Measurements from ENCODE around the gene IP6K3. TPM values are rescaled to one million over a fixed set of nuclear protein-coding genes. Genes with fewer than 3 reads are reported as not detected.
A peak's percentile ranks its signal among the peaks of the same experiment; 100 is the strongest.

Gene IP6K3
- total and polyA plus RNA-seq, 3 experiments from 2014 or later: not detected

DNA sequence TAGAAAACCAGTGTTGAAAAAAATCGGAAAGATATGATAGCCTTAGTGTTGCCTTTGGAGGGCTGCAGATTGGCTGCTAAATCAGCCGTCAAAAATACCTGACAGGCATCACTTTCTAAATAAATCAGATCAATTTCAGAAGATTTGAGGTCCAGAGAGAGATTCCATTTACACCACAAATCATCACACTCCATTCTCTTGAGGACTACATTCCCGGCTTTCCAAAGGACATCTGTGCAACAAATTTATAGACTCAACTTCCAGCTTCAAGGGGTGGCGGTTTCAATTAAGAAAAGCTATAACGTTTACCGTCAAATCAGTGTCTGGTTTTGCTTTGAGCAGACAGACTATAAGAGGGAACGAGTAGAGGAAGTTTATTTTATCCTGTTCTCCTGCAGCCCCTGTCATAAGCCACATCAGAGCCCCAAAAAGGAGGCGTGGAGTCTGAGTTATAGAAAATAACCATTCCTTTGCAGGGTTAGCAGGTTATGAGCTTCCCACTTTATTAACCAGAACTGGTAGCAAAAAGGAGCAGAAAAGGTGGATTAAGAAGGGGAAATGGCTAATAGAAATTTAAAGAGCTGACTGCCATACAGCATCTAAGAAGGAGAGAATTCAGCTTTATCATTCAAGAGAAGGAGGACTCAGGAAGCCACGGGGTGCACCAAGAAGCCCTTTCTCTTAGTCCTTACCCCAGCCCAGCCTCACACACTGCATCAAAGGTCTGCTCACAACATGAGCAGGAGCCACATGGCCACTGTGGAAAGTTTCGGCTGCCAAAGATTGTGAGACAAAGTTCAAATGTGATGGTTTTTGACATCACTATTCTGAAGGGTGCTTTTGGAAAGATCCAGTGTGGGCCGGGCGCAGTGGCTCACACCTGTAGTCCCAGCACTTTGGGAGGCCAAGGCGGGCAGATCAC, 22.3 kb downstream of the IP6K3 start:
- peak in 1 of 5 donors; percentile 18 for DNase-seq
- no peak overlapping the region for H3K4me3 Mint-ChIP-seq

DNA sequence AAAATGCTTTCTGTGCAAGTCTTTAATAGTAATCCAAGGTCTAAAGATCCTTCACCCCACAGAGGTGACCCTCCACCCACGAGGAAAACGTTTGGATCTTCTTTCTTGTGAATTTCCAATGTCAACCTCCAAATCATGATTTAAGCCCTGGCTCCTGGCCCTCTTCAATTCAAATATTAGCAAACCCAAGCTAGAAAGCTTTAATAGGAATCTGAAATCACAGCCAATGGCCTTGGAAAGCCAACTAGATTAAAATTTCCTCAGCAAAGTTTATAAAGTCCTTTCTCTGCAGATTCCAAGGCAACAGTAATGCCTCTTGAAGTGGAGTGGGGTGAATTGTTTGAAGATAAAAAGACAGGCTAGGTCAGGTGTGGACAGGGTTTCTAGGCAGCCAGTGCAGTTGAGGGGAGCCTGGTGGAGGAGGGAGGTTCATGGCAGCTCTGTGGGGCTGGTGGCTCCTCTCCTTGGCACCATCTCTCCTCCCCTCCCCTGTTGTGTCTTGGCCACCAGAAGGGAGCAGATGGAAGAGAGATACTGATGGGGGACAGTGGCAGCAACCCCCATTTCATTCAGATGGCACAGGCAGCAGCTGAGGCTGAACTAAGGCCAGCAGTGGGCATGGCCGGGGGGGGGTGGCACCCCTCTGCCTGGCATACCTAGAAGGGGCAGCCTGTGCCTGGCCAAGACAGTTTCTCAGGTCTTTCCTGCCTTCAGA, 23.2 kb downstream of the IP6K3 start:
- no peaks in the 10 kb centered on the region for H3K27me3 ChIP-seq (ENCODE audit: insufficient read depth, low read length, poor library complexity, severe bottlenecking)
- ChIA-PET POLR2A (no interaction called here), CTCF (interaction anchor here (1.4 kb wide), 1 partner anchor 23 kb away, joined by 3 read pairs; no protein-coding TSS in a partner anchor)
- peaks cover 14% of the 10 kb centered on the region for H3K4me1 ChIP-seq (ENCODE audit: insufficient read depth, low read length)
- no peaks in the 10 kb centered on the region for H3K36me3 ChIP-seq (ENCODE audit: insufficient read depth, low read length)
- peak overlapping the region; percentile 20 for H3K4me3 ChIP-seq (ENCODE audit: low read length)
- Mint-ChIP-seq H3K27me3 (peaks cover 17 to 51% of the 10 kb centered on the region in 2 donors), H3K27ac (no peak overlapping the region), H3K4me3 (no peak overlapping the region), H3K9me3 (no peaks in the 10 kb centered on the region), H3K36me3 (no peaks in the 10 kb centered on the region), H3K4me1 (peaks cover 5 to 8% (median 7%) of the 10 kb centered on the region in 3 donors)
- H3K27ac ChIP-seq (ENCODE audit: low read depth, low read length): no peak overlapping the region
- no peak for DNase-seq
- no peaks in the 10 kb centered on the region for H3K9me3 ChIP-seq (ENCODE audit: low read length)

More for the DNA sequence above, 22.3 kb downstream of the IP6K3 start:
- H3K36me3 ChIP-seq (ENCODE audit: insufficient read depth, low read length): no peaks in the 10 kb centered on the region
- H3K9me3 ChIP-seq (ENCODE audit: low read length): no peaks in the 10 kb centered on the region
- H3K9me3 Mint-ChIP-seq: no peaks in the 10 kb centered on the region
- H3K27me3 Mint-ChIP-seq: peaks cover 17 to 51% of the 10 kb centered on the region in 2 donors
- no peak overlapping the region for H3K27ac ChIP-seq (ENCODE audit: low read depth, low read length)
- no peak overlapping the region for H3K27ac Mint-ChIP-seq
- ChIA-PET POLR2A (no interaction called here), CTCF (interaction anchor here (1.4 kb wide), 1 partner anchor 22 kb away, joined by 3 read pairs; no protein-coding TSS in a partner anchor)
- H3K27me3 ChIP-seq (ENCODE audit: insufficient read depth, low read length, poor library complexity, severe bottlenecking): no peaks in the 10 kb centered on the region
- H3K36me3 Mint-ChIP-seq: no peaks in the 10 kb centered on the region
- H3K4me3 ChIP-seq (ENCODE audit: low read length): peak overlapping the region; percentile 20
- peaks cover 14% of the 10 kb centered on the region for H3K4me1 ChIP-seq (ENCODE audit: insufficient read depth, low read length)
- H3K4me1 Mint-ChIP-seq: peaks cover 5 to 8% (median 7%) of the 10 kb centered on the region in 3 donors

- ChIA-PET CTCF (no interaction called here), POLR2A (interaction anchor here (0.5 kb wide), 1 partner anchor 207 kb away, joined by 3 read pairs; no protein-coding TSS in a partner anchor)
- H3K9me3 Mint-ChIP-seq: no peaks in the 10 kb centered on the region
- H3K36me3 Mint-ChIP-seq: no peaks in the 10 kb centered on the region
- no peak overlapping the region for H3K4me3 ChIP-seq (ENCODE audit: low read length)
- H3K27ac Mint-ChIP-seq: no peak overlapping the region
- no peaks in the 10 kb centered on the region for H3K36me3 ChIP-seq (ENCODE audit: insufficient read depth, low read length)
- peaks cover 14% of the 10 kb centered on the region for H3K4me1 ChIP-seq (ENCODE audit: insufficient read depth, low read length)
- no peak overlapping the region for H3K27ac ChIP-seq (ENCODE audit: low read depth, low read length)
- DNase-seq: no peak
- no peaks in the 10 kb centered on the region for H3K27me3 ChIP-seq (ENCODE audit: insufficient read depth, low read length, poor library complexity, severe bottlenecking)
- peaks cover 5 to 8% (median 7%) of the 10 kb centered on the region in 3 donors for H3K4me1 Mint-ChIP-seq
- no peak overlapping the region for H3K4me3 Mint-ChIP-seq
- H3K9me3 ChIP-seq (ENCODE audit: low read length): no peaks in the 10 kb centered on the region
- peaks cover 15 to 48% of the 10 kb centered on the region in 2 donors for H3K27me3 Mint-ChIP-seq
Measured at GRCh38 chr6:33722103-33722623, 24.5 kb downstream of the IP6K3 start.

DNA sequence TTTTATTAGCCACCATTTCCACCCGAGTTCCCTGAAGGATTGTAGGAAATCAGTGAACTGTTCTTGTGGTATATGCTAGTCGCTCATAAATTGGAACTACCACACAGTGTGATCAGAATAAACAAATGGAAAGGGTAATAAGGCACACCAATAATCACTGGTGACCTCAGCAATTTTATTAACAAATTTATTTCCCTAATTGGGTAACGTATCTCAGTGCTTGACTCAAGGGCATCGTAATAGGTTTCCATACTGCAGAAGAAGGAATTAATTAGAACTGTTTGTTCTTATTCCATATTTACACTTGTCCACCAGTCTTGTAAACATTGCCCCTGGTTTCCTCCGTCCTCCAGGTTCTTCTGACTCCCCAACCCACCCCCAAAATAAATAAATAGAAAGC, 25.2 kb downstream of the IP6K3 start:
- no peak for DNase-seq
- peaks cover 14% of the 10 kb centered on the region for H3K4me1 ChIP-seq (ENCODE audit: insufficient read depth, low read length)
- ChIA-PET CTCF (no interaction called here), POLR2A (no interaction called here)
- no peaks in the 10 kb centered on the region for H3K36me3 ChIP-seq (ENCODE audit: insufficient read depth, low read length)
- no peak overlapping the region for H3K4me3 Mint-ChIP-seq
- H3K9me3 Mint-ChIP-seq: no peaks in the 10 kb centered on the region
- H3K36me3 Mint-ChIP-seq: no peaks in the 10 kb centered on the region
- H3K9me3 ChIP-seq (ENCODE audit: low read length): no peaks in the 10 kb centered on the region
- H3K27ac ChIP-seq (ENCODE audit: low read depth, low read length): no peak overlapping the region
- H3K4me1 Mint-ChIP-seq: peaks cover 5 to 8% (median 7%) of the 10 kb centered on the region in 3 donors
- peaks cover 15 to 45% of the 10 kb centered on the region in 2 donors for H3K27me3 Mint-ChIP-seq
- no peaks in the 10 kb centered on the region for H3K27me3 ChIP-seq (ENCODE audit: insufficient read depth, low read length, poor library complexity, severe bottlenecking)
- no peak overlapping the region for H3K27ac Mint-ChIP-seq
- no peak overlapping the region for H3K4me3 ChIP-seq (ENCODE audit: low read length)

GRCh38 chr6:33720998-33721397, 25.7 kb downstream of the IP6K3 start:
- H3K36me3 ChIP-seq (ENCODE audit: insufficient read depth, low read length): no peaks in the 10 kb centered on the region
- Mint-ChIP-seq H3K27ac (no peak overlapping the region), H3K9me3 (no peaks in the 10 kb centered on the region), H3K4me3 (no peak overlapping the region), H3K4me1 (peaks cover 5 to 8% (median 7%) of the 10 kb centered on the region in 3 donors), H3K36me3 (no peaks in the 10 kb centered on the region), H3K27me3 (peaks cover 15 to 42% of the 10 kb centered on the region in 2 donors)
- CTCF ChIA-PET: interaction anchor here (1.7 kb wide), 1 partner anchor 10 kb away, joined by 6 read pairs; the partner anchor contains the start of gene UQCC2
- H3K4me3 ChIP-seq (ENCODE audit: low read length): no peak overlapping the region
- no peak overlapping the region for H3K27ac ChIP-seq (ENCODE audit: low read depth, low read length)
- no peaks in the 10 kb centered on the region for H3K27me3 ChIP-seq (ENCODE audit: insufficient read depth, low read length, poor library complexity, severe bottlenecking)
- DNase-seq: no peak
- H3K9me3 ChIP-seq (ENCODE audit: low read length): no peaks in the 10 kb centered on the region
- H3K4me1 ChIP-seq (ENCODE audit: insufficient read depth, low read length): peaks cover 14% of the 10 kb centered on the region
- POLR2A ChIA-PET: no interaction called here

- no peaks in the 10 kb centered on the region for H3K9me3 Mint-ChIP-seq
- H3K4me3 ChIP-seq (ENCODE audit: low read length): no peak overlapping the region
- CTCF ChIA-PET: interaction anchor here (1.7 kb wide), 1 partner anchor 8 kb away, joined by 6 read pairs; the partner anchor contains the start of gene UQCC2
Measured at GRCh38 chr6:33719326-33719987, 27.2 kb downstream of the IP6K3 start.

DNA sequence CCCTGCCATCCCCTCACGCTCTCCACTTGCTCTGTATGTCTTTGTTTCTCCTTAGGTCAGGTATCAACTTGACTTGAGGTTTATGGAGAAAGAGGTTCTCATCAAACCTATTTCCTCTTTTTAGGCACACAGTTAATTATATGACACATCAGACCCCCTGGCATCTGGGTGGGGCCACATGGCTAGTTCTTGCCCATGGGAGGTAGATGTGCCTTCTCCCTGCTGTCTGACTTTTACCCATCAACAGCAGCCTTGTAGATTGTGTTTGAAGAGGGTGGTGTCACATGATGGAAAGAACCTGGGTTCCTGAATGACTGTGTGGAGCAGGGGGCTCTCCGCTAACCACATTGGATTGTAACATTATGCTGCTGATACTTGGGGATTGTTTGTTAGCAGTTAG, 28.0 kb downstream of the IP6K3 start:
- H3K27me3 ChIP-seq (ENCODE audit: insufficient read depth, low read length, poor library complexity, severe bottlenecking): no peaks in the 10 kb centered on the region
- CTCF ChIA-PET: no interaction called here
- H3K36me3 ChIP-seq (ENCODE audit: insufficient read depth, low read length): no peaks in the 10 kb centered on the region
- Mint-ChIP-seq H3K36me3 (no peaks in the 10 kb centered on the region), H3K27me3 (peaks cover 10 to 27% of the 10 kb centered on the region in 2 donors), H3K4me1 (no peaks in the 10 kb centered on the region), H3K27ac (peak overlapping the region in 1 of 8 donors; percentile 16), H3K9me3 (no peaks in the 10 kb centered on the region), H3K4me3 (no peak overlapping the region)
- peaks cover 3% of the 10 kb centered on the region for H3K4me1 ChIP-seq (ENCODE audit: insufficient read depth, low read length)
- H3K9me3 ChIP-seq (ENCODE audit: low read length): no peaks in the 10 kb centered on the region
- no peak for DNase-seq
- no peak overlapping the region for H3K27ac ChIP-seq (ENCODE audit: low read depth, low read length)
- POLR2A ChIA-PET: no interaction called here
- no peak overlapping the region for H3K4me3 ChIP-seq (ENCODE audit: low read length)

More at GRCh38 chr6:33719326-33719987, 27.2 kb downstream of the IP6K3 start:
- H3K4me1 Mint-ChIP-seq: peaks cover 3 to 5% (median 4%) of the 10 kb centered on the region in 3 donors
- H3K27me3 Mint-ChIP-seq: peaks cover 14 to 32% of the 10 kb centered on the region in 2 donors
- H3K36me3 Mint-ChIP-seq: no peaks in the 10 kb centered on the region
- H3K27me3 ChIP-seq (ENCODE audit: insufficient read depth, low read length, poor library complexity, severe bottlenecking): no peaks in the 10 kb centered on the region
- peaks cover 11% of the 10 kb centered on the region for H3K4me1 ChIP-seq (ENCODE audit: insufficient read depth, low read length)
- DNase-seq: no peak
- H3K36me3 ChIP-seq (ENCODE audit: insufficient read depth, low read length): no peaks in the 10 kb centered on the region
- no peak overlapping the region for H3K27ac ChIP-seq (ENCODE audit: low read depth, low read length)
- no peak overlapping the region for H3K4me3 Mint-ChIP-seq
- no peaks in the 10 kb centered on the region for H3K9me3 ChIP-seq (ENCODE audit: low read length)
- POLR2A ChIA-PET: no interaction called here
- no peak overlapping the region for H3K27ac Mint-ChIP-seq
